ENCODE measurements around the gene THEM4. TPM values are rescaled to one million over a fixed set of nuclear protein-coding genes. Genes with fewer than 3 reads are reported as not detected.

THEM4 gene
- total RNA-seq, 4 donors from 2014 or later: 13.2 to 15.7 (median 14.3) TPM

DNA sequence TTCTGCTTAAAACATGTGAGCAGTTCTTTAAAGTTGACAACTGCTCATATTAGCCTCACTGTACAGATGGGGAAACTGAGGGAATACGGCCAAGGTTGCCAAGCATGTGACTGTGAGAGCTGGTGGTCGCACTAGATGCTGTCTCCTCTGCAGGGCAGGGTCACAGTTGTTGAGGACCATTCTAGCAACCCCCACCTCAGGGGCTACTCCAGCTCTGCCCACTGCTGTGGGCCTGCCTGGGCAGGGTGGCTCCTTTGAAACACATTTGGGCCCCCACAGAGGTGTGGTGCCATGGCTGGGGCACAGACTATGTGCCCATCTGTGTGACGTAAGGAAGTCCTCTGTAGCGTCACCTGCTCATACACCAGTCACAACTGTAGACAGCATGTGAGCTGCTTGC is 56.6 kb downstream of the THEM4 start:
- Histone ChIP-seq H3K27me3 (peaks cover 0 to 39% (median 0%) of the 10 kb centered on the region in 4 donors), H3K4me3 (no peak overlapping the region), H3K27ac (replicated peaks in 1 of 4) (no peak overlapping the region), H3K9me3 (no peaks in the 10 kb centered on the region), H3K36me3 (no peaks in the 10 kb centered on the region), H3K4me1 (no peaks in the 10 kb centered on the region)
- intact Hi-C loops (cut with DNase I): no loop called here
- WGBS: 90% methylated on average over 4 of the region's 4 CpGs
- no peak for DNase-seq (ENCODE audit: extremely low spot score)
- TF ChIP-seq, protein P1, sequence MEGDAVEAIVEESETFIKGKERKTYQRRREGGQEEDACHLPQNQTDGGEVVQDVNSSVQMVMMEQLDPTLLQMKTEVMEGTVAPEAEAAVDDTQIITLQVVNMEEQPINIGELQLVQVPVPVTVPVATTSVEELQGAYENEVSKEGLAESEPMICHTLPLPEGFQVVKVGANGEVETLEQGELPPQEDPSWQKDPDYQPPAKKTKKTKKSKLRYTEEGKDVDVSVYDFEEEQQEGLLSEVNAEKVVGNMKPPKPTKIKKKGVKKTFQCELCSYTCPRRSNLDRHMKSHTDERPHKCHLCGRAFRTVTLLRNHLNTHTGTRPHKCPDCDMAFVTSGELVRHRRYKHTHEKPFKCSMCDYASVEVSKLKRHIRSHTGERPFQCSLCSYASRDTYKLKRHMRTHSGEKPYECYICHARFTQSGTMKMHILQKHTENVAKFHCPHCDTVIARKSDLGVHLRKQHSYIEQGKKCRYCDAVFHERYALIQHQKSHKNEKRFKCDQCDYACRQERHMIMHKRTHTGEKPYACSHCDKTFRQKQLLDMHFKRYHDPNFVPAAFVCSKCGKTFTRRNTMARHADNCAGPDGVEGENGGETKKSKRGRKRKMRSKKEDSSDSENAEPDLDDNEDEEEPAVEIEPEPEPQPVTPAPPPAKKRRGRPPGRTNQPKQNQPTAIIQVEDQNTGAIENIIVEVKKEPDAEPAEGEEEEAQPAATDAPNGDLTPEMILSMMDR (IDR thresholded peaks at IDR 0.05): no peak
- TF ChIP-seq POLR2A (IDR thresholded peaks at IDR 0.05; ENCODE audit: low read depth) (no peak), POLR2AphosphoS5 (IDR thresholded peaks at IDR 0.05) (no peak), EP300 (IDR thresholded peaks at IDR 0.05) (no peak)

DNA sequence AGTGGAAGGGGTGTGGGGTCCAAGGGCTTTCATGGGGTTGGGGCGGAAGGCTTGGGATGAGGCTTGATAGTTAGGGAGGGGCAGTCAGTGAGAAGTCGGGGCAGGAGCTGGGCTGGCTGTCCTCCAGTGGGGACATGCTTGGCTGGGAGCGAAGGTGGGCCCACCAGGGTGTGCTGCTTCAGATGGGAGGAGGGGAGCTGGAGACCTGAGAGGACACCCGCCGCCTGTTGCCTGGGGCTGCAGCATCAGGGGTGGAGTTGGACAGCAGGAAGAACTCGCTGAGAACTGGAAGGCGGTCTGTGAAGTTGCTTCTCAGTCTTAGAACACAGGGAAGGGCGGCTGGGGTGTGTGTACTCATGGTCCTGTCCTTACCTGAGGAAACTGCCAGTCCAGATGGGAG is 57.4 kb downstream of the THEM4 start:
- Histone ChIP-seq H3K4me1 (no peaks in the 10 kb centered on the region), H3K9me3 (no peaks in the 10 kb centered on the region), H3K27ac (replicated peaks in 1 of 4) (no peak overlapping the region), H3K36me3 (no peaks in the 10 kb centered on the region), H3K4me3 (no peak overlapping the region), H3K27me3 (peaks cover 0 to 48% (median 0%) of the 10 kb centered on the region in 4 donors)
- DNase-seq (ENCODE audit: extremely low spot score): no peak
- whole genome bisulfite sequencing: 83% methylated on average over 6 of the region's 8 CpGs
- intact Hi-C loops (cut with DNase I): no loop called here
- no peak for TF ChIP-seq POLR2A (IDR thresholded peaks at IDR 0.05; ENCODE audit: low read depth)
- TF ChIP-seq, protein P1 (IDR thresholded peaks at IDR 0.05): no peak
- TF ChIP-seq POLR2AphosphoS5 (IDR thresholded peaks at IDR 0.05): no peak
- no peak for TF ChIP-seq EP300 (IDR thresholded peaks at IDR 0.05)

DNA sequence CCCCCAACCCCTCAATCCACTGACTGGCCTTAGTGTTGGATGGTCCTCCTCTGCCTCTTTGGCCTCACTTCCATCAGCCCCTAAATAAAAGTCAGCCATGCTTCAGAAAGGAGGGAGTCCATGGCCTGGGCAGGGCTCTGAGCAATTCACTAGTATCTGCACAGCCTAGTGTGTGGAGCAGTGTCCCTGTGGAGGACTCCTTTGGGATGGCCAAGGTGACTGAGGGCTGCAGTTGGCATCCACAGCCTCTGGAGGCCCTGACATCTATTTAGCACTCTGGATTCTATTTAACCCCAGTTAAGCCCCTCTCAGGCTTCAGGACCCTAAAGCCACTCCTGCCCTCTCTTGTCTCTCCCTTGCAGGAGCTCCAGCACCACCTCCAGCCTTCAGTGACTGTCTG is 59.4 kb downstream of the THEM4 start:
- H3K27me3 ChIP-seq: peaks cover 0 to 61% (median 0%) of the 10 kb centered on the region in 4 donors
- H3K36me3 ChIP-seq: no peaks in the 10 kb centered on the region
- H3K9me3 ChIP-seq: no peaks in the 10 kb centered on the region
- TF ChIP-seq, protein P1 (IDR thresholded peaks at IDR 0.05): no peak
- no peak for TF ChIP-seq POLR2AphosphoS5 (IDR thresholded peaks at IDR 0.05)
- no peak for TF ChIP-seq EP300 (IDR thresholded peaks at IDR 0.05)
- intact Hi-C loops (cut with DNase I): no loop called here
- H3K27ac ChIP-seq (replicated peaks in 1 of 4): no peak overlapping the region
- no peaks in the 10 kb centered on the region for H3K4me1 ChIP-seq
- no peak for DNase-seq (ENCODE audit: extremely low spot score)
- H3K4me3 ChIP-seq: no peak overlapping the region

DNA sequence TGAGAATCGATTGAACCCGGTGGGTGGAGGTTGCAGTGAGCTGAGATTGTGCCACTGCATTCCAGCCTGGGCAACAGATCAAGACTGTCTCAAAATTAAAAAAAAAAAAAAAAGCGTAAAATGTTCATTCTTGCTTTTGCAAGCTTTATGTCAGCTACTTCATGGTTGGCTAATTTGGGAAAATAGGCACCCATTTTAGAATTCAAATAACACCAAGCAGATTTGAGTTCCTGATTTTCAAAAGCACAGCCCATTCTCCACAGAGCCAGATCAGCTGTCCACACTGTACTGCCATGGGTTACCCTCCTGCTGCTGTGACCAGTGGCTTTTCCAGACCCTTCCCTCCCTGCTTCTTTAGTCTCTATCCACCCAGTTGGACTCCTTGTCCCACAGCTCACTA is 60.2 kb downstream of the THEM4 start:
- Histone ChIP-seq H3K4me3 (no peak overlapping the region), H3K4me1 (no peaks in the 10 kb centered on the region), H3K36me3 (no peaks in the 10 kb centered on the region), H3K27me3 (peaks cover 0 to 61% (median 0%) of the 10 kb centered on the region in 4 donors), H3K9me3 (no peaks in the 10 kb centered on the region), H3K27ac (replicated peaks in 1 of 4) (no peak overlapping the region)
- no peak for DNase-seq (ENCODE audit: extremely low spot score)
- TF ChIP-seq EP300 (IDR thresholded peaks at IDR 0.05) (no peak), POLR2A (IDR thresholded peaks at IDR 0.05; ENCODE audit: low read depth) (no peak), POLR2AphosphoS5 (IDR thresholded peaks at IDR 0.05) (no peak)
- TF ChIP-seq, protein P1 (IDR thresholded peaks at IDR 0.05): no peak
- intact Hi-C loops (cut with DNase I): no loop called here
- 70% methylated on average over 3 of the region's 3 CpGs for WGBS

DNA sequence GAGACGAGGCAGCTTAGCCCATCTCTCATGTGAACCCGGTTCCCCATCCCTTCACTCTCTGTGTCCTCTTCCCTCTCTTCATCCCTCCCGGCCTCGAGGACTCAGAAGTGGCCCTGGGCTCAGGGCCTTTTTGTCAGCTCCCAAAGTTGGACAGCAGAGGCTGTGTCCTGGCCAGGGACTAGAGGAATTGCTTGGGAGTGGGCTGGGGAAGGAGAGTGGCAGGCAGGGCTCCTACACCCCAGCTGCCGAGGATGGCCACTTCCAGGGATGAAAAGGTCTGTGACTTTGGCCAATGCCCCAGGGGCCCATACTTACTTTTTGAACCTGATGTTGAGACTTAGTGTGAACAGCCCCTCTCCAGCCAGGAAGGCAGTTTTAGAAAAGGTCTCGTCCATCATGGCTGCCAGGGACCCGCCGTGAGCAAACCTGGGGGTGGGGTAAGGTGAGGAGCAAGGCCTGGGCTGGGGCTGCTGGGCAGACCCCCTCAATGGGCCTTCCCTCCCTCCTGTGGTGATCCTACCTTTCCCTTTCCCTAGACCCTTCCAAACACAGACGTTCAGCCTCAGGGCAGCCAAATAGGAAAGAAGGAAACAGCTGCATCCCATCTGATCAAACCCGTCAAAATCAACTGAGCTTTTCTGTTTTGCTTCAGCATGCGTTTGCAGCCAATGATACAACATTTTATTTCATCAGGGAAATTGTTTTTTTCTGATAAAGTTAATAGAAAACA is 61.3 kb downstream of the THEM4 start:
- intact Hi-C loops (cut with DNase I): no loop called here
- TF ChIP-seq POLR2AphosphoS5 (IDR thresholded peaks at IDR 0.05) (no peak), EP300 (IDR thresholded peaks at IDR 0.05) (no peak), POLR2A (IDR thresholded peaks at IDR 0.05; ENCODE audit: low read depth) (no peak)
- TF ChIP-seq, protein P1 (IDR thresholded peaks at IDR 0.05): no peak
- Histone ChIP-seq H3K4me1 (no peaks in the 10 kb centered on the region), H3K27ac (replicated peaks in 1 of 4) (no peak overlapping the region), H3K4me3 (no peak overlapping the region), H3K9me3 (no peaks in the 10 kb centered on the region), H3K36me3 (no peaks in the 10 kb centered on the region), H3K27me3 (peaks cover 0 to 56% (median 0%) of the 10 kb centered on the region in 4 donors)
- DNase-seq (ENCODE audit: extremely low spot score): no peak
- WGBS: 49% methylated on average over 10 of the region's 11 CpGs
